Omental fat pad (tissue), 4 donors: Measurements from ENCODE around the gene SLC27A3. TPM values are rescaled to one million over a fixed set of nuclear protein-coding genes. Genes with fewer than 3 reads are reported as not detected.

Source experiments
- ATAC-seq: fragments of 150-250 bp; one replicate; pipeline ENCODE4 v1.9.1; 2016; ENCODE audit warnings: mild to moderate bottlenecking, moderate library complexity; ENCODE audit not compliant: low FRiP score
- DNase-seq: peaks from one replicate; pipeline ENCODE4 v3.0.0-alpha.2; 2019; ENCODE audit warnings: low spot score
- small RNA-seq: library from RNA; depleted of rRNA; stranded (forward); fragments of <200 nt; gene quantifications from one replicate; pipeline ENCODE3, GENCODE V24; 2016
- total RNA-seq, 4 donors: library from RNA; depleted of rRNA; stranded (reverse); fragments of >200 nt; gene quantifications; one replicate each; pipeline ENCODE4 v1.1.0, GENCODE V29; 2016
- TF ChIP-seq, protein P1 (sequence below), 3 donors: fragments of 450-650 bp; IDR thresholded peaks; one replicate each; pipeline ENCODE4 v1.5.1; 2016 to 2017; ENCODE audit warnings: antibody characterized with exemption in 3 of 3, mild to moderate bottlenecking in 3 of 3, moderate library complexity in 2 of 3

Gene SLC27A3
- total RNA-seq, 4 donors from 2014 or later = 29.4 to 65.4 (median 40.5) TPM

DNA sequence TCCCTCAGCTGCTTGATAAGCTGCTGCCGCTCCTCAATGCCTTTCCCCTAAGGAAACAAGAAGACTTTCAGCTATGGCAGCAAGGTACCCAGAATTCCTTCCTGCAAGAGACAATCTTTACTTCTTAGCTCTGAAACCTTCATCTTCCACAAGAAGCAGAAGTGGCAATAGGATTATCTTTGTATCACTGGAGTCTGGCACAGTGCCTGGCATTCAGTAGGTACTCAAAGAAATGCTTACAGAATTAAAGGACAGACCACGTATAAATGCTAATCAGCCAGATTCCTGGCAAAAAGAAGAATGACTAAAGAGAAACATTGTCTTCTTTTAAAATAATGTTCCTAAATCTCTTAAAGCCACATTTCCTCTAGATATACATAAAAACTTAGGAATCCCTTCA is 43.7 kb downstream of the SLC27A3 start:
- no peak for ATAC-seq
- TF ChIP-seq, protein P1, sequence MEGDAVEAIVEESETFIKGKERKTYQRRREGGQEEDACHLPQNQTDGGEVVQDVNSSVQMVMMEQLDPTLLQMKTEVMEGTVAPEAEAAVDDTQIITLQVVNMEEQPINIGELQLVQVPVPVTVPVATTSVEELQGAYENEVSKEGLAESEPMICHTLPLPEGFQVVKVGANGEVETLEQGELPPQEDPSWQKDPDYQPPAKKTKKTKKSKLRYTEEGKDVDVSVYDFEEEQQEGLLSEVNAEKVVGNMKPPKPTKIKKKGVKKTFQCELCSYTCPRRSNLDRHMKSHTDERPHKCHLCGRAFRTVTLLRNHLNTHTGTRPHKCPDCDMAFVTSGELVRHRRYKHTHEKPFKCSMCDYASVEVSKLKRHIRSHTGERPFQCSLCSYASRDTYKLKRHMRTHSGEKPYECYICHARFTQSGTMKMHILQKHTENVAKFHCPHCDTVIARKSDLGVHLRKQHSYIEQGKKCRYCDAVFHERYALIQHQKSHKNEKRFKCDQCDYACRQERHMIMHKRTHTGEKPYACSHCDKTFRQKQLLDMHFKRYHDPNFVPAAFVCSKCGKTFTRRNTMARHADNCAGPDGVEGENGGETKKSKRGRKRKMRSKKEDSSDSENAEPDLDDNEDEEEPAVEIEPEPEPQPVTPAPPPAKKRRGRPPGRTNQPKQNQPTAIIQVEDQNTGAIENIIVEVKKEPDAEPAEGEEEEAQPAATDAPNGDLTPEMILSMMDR (IDR thresholded peaks at IDR 0.05) = no peak
- no peak for DNase-seq

GRCh38 chr1:153827168-153827964 is 52.2 kb downstream of the SLC27A3 start:
- ATAC-seq (no peak), DNase-seq (no peak)
- TF ChIP-seq, protein P1 (IDR thresholded peaks at IDR 0.05) = no peak

Small RNA genes lying within 50 kb of the gene (small RNA-seq; reads per million reads assigned to genes)
- not detected for gene RF00019

Other genes with a start within 250 kb of the SLC27A3 start
- gene S100A6, start 239.4 kb upstream of the SLC27A3 start, total RNA-seq = 100 to 1,000 TPM; 315 to 566 (median 427) TPM
- gene S100A5, start 234.5 kb upstream of the SLC27A3 start, total RNA-seq = not detected
- 100 to 1,000 TPM; 323 to 723 (median 337) TPM for gene S100A4, start 229.6 kb upstream of the SLC27A3 start, total RNA-seq
- gene S100A3, start 226.1 kb upstream of the SLC27A3 start, total RNA-seq = 1 to 10 TPM in 3 of 4 donors, not detected in 1; 1.7 to 3.2 (median 2.7) TPM
- 1 to 10 TPM in 2 of 4 donors, not detected in 2; 1.3 to 6.5 TPM for gene S100A2, start 209.6 kb upstream of the SLC27A3 start, total RNA-seq
- 100 to 1,000 TPM in 3 of 4 donors, 10 to 100 TPM in 1; 84.5 to 225 (median 127) TPM for gene S100A16, start 162.3 kb upstream of the SLC27A3 start, total RNA-seq
- gene S100A14, start 159.1 kb upstream of the SLC27A3 start, total RNA-seq = 1 to 10 TPM in 2 of 4 donors, under 1 TPM in 1, not detected in 1; 0.50 to 1.9 (median 1.3) TPM
- 100 to 1,000 TPM; 118 to 192 (median 176) TPM for gene S100A13, start 147.9 kb upstream of the SLC27A3 start, total RNA-seq
- gene S100A1, start 147.0 kb upstream of the SLC27A3 start, total RNA-seq = 10 to 100 TPM in 3 of 4 donors, 1 to 10 TPM in 1; 6.0 to 36.5 (median 23.7) TPM
- 10 to 100 TPM; 31.4 to 63.5 (median 53.7) TPM for gene CHTOP, start 141.3 kb upstream of the SLC27A3 start, total RNA-seq
- gene SNAPIN, start 116.7 kb upstream of the SLC27A3 start, total RNA-seq = 10 to 100 TPM; 40.2 to 62.2 (median 54.8) TPM
- gene ILF2, start 104.4 kb upstream of the SLC27A3 start, total RNA-seq = 100 to 1,000 TPM in 3 of 4 donors, 10 to 100 TPM in 1; 80.2 to 201 (median 122) TPM
- gene NPR1, start 96.7 kb upstream of the SLC27A3 start, total RNA-seq = 100 to 1,000 TPM in 3 of 4 donors, 10 to 100 TPM in 1; 87.3 to 203 (median 120) TPM
- 10 to 100 TPM; 28.6 to 65.3 (median 34.8) TPM for gene INTS3, start 47.4 kb upstream of the SLC27A3 start, total RNA-seq
- 10 to 100 TPM; 14.3 to 26.2 (median 17.8) TPM for gene GATAD2B, start 147.6 kb downstream of the SLC27A3 start, total RNA-seq
- gene DENND4B, start 171.3 kb downstream of the SLC27A3 start, total RNA-seq = 10 to 100 TPM; 21.8 to 75.0 (median 50.3) TPM
- 10 to 100 TPM; 11.9 to 17.7 (median 16.3) TPM for gene CRTC2, start 183.2 kb downstream of the SLC27A3 start, total RNA-seq
- gene SLC39A1, start 188.1 kb downstream of the SLC27A3 start, total RNA-seq = 100 to 1,000 TPM in 3 of 4 donors, 10 to 100 TPM in 1; 80.5 to 125 (median 116) TPM
- 10 to 100 TPM in 1 of 4 donors, 1 to 10 TPM in 3; 6.1 to 19.1 (median 8.5) TPM for gene CREB3L4, start 192.5 kb downstream of the SLC27A3 start, total RNA-seq
- 100 to 1,000 TPM; 190 to 258 (median 208) TPM for gene JTB, start 202.3 kb downstream of the SLC27A3 start, total RNA-seq
- gene RAB13, start 210.9 kb downstream of the SLC27A3 start, total RNA-seq = 10 to 100 TPM; 62.7 to 87.5 (median 78.3) TPM
- 1,000 to 10,000 TPM; 1,559 to 2,240 (median 2,115) TPM for gene RPS27, start 215.4 kb downstream of the SLC27A3 start, total RNA-seq